Measurements from ENCODE around the gene CAVIN3. TPM values are rescaled to one million over a fixed set of nuclear protein-coding genes. Genes with fewer than 3 reads are reported as not detected.

Gene CAVIN3
- total RNA-seq, 4 donors from 2014 or later = 78.7 to 209 (median 139) TPM

DNA sequence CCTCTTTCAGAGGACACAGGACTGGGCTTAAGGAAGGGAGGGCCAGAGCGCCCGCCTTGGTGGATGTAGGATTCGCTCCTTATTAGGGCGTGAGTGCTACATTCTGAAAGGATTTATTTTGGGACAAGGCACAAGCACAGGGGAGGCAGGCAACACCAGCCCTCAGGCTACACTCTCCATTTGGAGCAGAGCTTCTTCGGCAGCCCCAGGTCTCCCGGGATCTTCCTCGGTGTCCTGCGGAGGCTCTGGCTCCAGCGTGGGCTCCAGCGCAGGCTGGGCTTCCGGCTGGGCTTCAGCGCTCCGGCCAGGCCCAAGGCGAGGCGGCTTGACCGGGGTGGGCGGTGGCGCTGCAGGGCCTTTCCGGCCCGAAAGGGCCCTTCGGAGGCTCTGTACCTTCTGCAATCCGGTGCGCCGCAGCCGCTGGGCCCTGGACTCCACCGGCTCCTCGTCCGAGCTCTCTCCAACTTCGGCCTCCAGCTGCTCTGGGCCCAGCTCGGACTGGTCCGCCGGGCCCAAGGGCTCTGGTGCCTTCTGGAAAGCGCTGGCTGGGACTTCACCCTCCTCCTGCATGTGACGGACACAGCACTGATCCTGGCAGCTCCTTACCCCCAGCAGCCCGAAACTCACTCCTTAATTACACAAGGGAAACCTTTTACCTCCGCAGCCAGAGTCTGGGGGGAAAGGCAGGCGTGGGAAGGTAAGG is 1.1 kb downstream of the CAVIN3 start:
- DNase-seq (ENCODE audit: low spot score) (no peak), ATAC-seq (ENCODE audit: low FRiP score) (peak; percentile 39)
- TF ChIP-seq, protein P1, sequence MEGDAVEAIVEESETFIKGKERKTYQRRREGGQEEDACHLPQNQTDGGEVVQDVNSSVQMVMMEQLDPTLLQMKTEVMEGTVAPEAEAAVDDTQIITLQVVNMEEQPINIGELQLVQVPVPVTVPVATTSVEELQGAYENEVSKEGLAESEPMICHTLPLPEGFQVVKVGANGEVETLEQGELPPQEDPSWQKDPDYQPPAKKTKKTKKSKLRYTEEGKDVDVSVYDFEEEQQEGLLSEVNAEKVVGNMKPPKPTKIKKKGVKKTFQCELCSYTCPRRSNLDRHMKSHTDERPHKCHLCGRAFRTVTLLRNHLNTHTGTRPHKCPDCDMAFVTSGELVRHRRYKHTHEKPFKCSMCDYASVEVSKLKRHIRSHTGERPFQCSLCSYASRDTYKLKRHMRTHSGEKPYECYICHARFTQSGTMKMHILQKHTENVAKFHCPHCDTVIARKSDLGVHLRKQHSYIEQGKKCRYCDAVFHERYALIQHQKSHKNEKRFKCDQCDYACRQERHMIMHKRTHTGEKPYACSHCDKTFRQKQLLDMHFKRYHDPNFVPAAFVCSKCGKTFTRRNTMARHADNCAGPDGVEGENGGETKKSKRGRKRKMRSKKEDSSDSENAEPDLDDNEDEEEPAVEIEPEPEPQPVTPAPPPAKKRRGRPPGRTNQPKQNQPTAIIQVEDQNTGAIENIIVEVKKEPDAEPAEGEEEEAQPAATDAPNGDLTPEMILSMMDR (IDR thresholded peaks at IDR 0.05) = no peak

DNA sequence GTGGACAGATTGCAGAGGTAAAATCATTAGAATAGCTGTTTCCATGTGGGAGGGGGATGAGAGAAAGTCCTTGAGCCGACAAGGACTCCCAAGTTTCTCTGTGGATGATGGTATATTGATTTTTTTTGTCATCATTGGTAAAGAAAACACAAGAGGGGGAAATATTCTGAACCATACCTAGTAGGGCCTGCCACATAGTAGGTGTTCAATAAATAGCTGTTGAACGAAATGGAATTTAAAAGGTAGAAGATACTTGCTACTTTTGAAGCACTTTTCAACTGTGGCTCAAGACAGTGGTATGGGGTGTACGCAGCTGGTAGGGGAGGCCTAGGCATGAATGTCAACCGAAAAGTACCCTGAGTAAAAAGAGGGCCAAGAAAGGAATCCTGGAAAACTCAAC is 2.1 kb downstream of the CAVIN3 start:
- TF ChIP-seq, protein P1 (IDR thresholded peaks at IDR 0.05) = no peak
- no peak for ATAC-seq (ENCODE audit: low FRiP score)
- DNase-seq (ENCODE audit: low spot score) = no peak

DNA sequence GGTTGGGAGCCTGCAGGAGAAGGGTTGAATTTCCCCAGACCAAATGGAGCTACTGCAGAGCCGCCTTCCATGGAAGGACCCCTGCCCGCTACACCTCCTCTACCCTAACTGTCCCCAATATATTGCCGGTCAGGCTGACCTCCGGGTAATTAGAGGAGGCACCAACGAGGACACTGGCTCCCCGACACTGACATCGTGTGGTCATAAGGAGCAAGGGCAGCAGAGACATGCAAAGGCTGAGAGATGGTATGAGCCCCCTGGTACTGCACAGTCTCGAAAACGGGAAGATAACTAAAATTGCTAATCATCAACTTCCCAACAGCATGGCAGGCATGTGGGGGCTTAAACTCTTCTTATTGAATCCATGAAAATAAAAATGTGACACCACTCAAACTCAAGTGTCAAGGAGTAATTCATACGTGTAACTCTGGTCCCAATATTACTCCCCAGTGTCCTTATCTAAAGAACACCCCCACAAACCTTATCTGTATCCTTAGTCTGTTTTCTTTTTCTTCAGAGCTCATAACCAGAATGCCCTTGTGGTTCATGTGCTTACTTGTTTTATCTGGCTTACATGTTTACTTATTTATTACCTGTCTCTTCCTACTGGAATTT is 4.4 kb downstream of the CAVIN3 start:
- ATAC-seq (ENCODE audit: low FRiP score) (no peak), DNase-seq (ENCODE audit: low spot score) (peak; percentile 30)
- TF ChIP-seq, protein P1 (IDR thresholded peaks at IDR 0.05) = peak in 1 of 3 donors; percentile 26

DNA sequence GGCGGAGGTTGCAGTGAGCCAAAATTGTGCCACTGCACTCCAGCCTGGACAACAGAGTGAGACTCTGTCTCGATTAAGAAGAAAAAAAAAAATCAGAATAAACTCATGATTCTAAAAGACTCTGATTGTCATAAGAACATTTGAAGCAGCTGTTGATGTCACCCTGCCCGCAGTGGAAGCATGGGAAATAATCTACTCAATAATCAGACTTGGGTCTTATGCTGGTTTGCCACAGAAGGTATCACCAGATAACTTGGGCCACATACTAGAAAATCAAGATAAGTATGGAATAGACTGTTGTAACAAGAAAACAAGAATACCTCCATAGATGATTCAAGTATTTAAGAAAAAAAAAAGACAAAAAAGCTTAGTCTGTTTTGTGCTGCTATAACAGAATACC is 8.2 kb downstream of the CAVIN3 start:
- no peak for DNase-seq (ENCODE audit: low spot score)
- ATAC-seq (ENCODE audit: low FRiP score) = no peak
- TF ChIP-seq, protein P1 (IDR thresholded peaks at IDR 0.05) = no peak

DNA sequence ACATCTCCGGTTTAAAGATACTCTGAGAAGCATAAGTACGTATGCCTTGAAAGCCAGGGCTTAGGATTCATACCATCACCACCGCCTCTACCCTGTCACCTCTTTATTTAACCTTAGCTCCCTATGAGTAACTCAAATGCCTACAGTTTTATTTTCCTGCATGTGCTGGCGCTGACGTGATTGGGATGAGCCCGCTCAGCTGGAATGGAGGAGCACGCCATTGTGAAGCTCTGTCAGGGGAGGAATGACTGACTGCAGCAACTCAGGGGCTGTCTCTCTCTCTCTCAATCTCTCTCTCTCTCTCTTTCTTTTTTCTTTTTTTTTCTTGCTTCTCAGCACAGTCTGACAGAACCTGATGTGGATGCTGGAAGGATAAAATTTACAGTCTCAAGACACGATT is 12.4 kb downstream of the CAVIN3 start:
- DNase-seq (ENCODE audit: low spot score) (no peak), ATAC-seq (ENCODE audit: low FRiP score) (no peak)
- TF ChIP-seq, protein P1 (IDR thresholded peaks at IDR 0.05) = no peak

DNA sequence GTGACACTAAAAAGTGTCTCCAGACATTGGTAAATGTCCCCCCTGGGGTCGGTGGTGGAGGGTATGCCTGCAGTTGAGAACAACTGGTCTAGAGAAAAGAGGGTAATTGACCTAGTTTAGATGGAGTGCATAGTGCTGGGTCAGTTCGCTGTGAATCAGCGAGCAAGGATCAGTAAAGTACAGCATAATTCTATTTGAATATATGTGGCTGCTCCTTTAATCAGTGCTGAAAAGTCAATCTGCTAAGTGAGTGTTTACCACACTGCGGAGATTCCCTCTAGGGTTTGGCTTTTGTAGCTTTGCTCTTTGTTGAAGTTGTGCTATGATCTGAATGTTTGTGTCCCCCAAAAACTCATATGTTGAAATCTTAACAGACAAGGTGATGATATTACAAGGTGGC is 15.0 kb downstream of the CAVIN3 start:
- DNase-seq (ENCODE audit: low spot score) (no peak), ATAC-seq (ENCODE audit: low FRiP score) (no peak)
- TF ChIP-seq, protein P1 (IDR thresholded peaks at IDR 0.05) = no peak

DNA sequence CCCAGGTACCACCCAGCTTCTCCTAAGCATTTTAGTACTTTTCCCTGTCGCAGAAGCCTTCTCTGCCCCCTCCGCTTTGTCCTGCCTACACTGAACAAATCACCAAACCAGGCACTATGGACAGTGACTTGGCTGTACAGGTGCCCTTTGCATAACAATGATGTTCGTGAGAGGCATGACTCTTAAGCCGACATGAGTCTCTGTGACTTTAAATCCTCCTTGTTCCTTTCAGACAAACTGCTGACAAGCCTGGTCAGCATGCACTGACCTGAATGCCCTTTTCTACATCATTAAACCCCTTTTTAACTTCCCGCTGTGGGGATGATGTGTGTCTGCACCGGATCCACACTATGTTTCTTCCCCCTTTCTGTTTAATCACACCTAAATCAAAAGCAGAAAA is 16.6 kb downstream of the CAVIN3 start:
- DNase-seq (ENCODE audit: low spot score) = no peak
- TF ChIP-seq, protein P1 (IDR thresholded peaks at IDR 0.05) = no peak
- ATAC-seq (ENCODE audit: low FRiP score) = no peak
